Stimulated activated CD8-positive, alpha-beta memory T cell treated with anti-CD3 and anti-CD28 coated beads, Interleukin-2, amount 100 ng/mL, for 1 hour (primary cell): ENCODE results near the gene TPP1.

Experiments used
- DNase-seq, 2 donors: peaks; one replicate each; pipeline ENCODE4 v3.0.0-alpha.2; 2020; ENCODE audit warnings: low read depth in 2 of 2

The TPP1 gene

GRCh38 chr11:6619004-6619745, at the start of gene TPP1:
TSS of gene TPP1 (minus strand) at chr11:6619422. CDS start at chr11:6619400, 22 bp downstream.
- DNase-seq, result peak; percentile 77 to 79

GRCh38 chr11:6667733-6668374, 48.6 kb upstream of the TPP1 start:
- DNase-seq, result no peak

DNA sequence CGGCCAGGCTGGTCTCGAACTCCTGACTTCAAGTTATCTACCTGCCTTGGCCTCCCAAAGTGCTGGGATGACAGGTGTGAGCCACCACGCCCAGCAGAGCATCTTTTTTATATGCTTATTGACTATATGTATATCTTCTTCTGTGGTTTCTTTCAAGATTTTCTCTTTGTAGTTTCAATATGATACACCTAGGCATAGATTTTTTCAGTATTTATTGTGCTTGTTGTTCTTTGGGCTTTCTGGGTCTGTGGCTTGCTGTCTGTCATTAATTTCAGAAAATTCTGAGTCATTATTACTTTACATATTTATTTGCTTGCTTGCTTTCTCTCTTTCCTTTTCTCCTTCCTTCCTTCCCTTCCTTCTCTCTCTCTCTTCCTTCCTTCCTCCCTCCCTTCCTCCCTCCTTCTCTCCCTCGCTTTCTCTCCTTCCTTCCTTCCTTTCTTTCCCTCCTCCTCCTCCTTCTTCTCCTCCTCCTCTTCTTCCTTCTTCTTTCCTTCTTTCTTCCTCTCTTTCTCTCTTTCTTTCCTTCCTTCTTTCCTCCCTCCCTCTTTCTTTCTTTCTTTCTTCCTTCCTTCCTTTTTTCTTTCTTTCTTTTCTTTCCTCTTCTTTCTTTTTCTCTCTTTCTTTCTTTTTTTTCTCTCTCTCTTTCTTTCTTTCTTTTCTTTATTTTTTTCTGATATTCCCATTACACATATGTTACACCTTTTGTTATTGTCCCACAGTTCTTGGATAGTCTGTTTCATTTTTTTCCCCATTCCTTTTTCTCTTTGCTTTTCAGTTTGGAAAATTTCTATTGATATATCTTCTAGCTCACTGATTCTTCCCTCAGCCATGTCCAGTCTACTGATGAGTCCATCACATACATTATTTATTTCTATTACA, 47.3 kb upstream of the TPP1 start:
- no peak for DNase-seq

DNA sequence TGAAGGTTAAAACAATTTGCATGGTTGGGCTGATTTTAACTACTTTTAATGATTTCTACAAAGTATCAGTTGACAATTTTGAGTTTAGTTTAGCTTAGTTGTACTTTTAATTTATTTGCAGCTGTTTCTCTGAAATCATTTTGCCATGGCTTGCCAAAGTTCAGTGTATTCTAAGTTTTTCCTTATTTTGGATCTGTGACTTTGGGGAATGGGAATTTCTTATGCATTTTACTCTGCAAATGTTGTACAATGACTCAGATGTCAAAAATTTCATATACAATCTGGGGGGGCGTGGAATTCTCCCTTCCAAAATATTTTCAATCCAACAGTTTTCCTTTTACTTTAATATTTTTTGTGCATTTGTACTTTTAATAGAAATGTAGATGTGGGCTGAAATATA, 45.3 kb upstream of the TPP1 start:
- no peak for DNase-seq

DNA sequence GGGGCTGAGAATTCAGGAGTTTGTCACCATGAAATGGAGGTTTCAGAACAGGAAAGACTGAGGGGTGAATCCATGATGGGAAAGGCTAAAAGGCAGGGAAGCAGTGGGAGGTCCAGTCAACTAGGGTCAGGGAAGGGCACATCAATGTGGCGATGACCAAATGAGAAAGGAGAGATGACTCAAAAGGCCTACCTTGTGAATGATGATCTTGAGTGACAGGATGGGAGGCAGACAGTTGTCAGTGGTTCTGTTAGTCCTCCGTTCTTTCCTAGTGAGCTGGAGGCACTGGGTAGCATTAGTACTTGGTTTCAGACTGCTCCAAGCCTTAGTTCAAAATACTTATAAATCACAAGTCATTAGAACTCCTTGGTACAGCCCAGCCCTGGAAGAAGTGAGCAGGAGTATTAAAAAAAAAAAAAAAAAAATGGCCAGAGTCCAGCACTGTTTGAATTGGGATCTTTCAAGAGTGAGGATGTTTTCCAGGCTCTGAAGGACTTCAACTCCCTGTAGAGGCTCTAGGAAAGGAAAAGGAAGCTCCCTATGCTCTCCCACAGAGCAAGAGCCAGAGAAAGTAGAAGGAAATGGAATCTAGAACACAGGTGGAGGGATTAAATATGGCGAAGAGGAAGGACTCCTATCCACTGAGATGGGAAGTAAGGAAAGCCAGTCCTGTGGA, 44.7 kb upstream of the TPP1 start:
- no peak for DNase-seq

GRCh38 chr11:6660712-6661111, 41.5 kb upstream of the TPP1 start:
- DNase-seq, result no peak

DNA sequence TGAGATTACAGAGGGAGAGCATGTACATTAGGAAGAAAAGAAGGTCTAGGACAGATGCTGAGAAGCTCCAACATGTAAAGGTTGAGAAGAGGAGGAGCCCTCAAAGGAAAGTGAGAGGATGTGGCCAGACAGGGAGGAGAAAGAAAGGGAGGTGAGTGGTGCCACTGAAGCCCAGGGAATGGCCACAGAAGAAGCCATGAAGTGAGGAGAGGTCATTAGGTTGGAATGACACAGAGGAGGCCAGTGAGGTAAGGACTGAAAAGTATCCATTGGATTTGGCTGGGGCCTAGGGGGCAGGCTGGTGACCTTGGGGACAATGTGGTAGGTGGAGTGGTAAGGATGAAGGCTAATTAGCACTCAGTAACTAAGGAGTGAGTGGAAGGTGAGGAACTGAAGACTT, 39.4 kb upstream of the TPP1 start:
- DNase-seq, result no peak

DNA sequence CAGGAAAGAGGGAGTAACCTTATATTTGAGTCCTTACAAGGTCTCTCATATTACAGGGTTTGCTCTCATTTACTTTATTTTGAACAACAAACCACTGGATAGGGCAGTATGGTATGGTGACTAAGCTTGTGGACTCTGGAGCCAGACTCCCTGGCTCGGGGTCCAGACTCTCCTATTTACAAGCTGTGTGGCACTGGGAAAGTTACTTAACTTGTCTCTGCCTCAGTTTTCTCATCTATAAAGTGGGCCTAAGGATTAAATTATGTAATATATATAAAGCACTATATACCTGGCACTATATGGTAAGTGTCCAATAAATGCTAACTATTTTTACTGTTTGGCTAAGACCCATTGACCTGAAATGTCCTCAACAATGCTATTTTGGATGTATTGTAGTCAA, 38.1 kb upstream of the TPP1 start:
- no peak for DNase-seq

GRCh38 chr11:6656936-6657335, 37.7 kb upstream of the TPP1 start:
- DNase-seq, result no peak

DNA sequence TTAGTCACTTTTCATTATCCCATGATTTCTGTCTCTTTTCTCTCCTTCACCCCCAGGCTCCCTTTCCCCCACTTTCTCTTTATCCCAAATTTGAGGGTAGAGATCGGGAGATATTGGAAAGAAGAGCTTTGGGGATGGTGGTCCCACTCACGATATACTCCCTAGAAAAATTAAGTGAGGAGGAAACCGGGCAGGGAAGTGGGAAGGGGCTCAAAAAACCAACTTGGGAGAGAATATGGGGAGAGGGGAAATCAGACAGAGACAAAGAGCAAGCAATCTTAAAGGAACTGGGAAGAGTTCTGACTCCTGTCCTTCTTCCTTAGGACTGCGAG, 37.3 kb upstream of the TPP1 start:
- no peak for DNase-seq

DNA sequence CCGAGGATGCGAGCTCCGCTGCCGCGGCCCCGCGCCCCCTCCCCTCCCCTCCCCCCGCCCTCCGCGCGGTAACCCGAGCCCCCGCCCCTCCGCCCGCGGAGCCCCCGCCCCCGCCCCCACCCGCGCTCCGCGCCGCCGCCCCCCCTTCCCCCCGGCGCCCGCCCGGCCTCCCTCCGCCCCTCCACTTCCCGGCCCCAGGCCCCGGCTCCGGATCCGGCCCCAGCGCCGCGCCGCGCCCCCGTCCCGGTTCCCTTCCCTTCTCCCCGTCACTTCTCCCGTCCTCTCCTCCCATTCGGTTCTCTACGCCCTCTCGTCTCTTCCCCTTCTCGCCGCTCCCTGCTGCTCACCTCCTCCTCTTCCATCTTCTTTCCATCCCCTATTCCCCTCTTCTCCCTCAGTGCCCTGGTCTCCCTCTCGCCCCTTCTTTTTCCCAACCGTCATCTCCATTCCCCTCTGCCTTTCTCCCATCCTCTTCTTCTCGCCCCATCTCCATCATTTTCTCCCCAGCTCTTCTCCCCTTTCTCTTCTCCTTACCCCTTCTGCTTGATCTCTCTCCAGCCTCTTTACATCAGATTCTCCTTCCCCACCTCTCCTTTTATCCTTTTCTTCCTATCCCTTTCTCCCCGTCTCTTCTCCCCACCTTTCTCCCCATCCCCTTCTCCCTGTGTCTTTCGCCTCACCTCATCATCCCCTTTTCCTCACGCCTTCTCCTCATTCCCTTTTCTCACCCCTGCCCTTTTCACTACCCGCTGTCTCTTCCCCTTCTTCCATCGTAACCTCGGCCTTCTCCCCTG, 36.8 kb upstream of the TPP1 start, which contains the start of gene DCHS1:
Gene DCHS1, minus strand, starts transcription at position 20 of the 794 bp plus-strand sequence. CDS start 14,196 bp downstream, outside the sequence.
- no peak for DNase-seq

DNA sequence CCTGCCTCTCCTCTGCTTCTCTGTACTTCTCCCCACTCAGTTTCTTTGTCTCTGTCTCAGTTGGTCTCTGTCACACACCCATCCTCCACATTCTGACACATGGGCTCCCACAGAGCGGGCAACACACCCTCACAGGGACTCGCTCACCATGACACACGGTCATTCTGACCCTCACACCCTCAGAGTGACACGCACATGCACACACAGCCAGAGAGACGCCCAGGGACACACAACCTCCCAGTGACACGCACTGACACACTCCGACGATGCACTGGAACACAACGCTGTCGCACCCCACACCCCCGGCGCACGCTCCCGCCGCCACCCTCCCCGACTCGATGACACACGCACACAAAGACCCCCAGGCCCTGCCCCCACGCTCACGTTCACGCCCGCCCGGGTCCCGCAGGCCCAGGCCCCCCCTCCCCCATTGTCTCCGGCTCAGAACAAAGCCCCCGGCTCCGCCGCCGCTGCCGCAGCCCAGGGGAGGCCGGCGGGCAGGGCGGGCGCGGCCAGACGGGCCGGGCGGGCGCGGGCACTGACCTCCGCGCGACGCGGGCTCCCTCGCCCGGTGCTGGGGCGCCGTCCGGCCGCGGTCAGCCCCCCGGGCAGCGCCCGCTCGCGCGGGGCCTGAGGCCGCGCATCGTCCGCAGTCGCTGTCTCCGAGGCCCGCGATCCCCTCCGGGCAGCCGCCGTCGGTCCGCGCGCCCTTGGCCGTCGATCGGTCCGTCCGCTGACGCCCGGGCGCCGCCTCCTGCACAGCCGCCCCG, 36.0 kb upstream of the TPP1 start:
- DNase-seq, result no peak

DNA sequence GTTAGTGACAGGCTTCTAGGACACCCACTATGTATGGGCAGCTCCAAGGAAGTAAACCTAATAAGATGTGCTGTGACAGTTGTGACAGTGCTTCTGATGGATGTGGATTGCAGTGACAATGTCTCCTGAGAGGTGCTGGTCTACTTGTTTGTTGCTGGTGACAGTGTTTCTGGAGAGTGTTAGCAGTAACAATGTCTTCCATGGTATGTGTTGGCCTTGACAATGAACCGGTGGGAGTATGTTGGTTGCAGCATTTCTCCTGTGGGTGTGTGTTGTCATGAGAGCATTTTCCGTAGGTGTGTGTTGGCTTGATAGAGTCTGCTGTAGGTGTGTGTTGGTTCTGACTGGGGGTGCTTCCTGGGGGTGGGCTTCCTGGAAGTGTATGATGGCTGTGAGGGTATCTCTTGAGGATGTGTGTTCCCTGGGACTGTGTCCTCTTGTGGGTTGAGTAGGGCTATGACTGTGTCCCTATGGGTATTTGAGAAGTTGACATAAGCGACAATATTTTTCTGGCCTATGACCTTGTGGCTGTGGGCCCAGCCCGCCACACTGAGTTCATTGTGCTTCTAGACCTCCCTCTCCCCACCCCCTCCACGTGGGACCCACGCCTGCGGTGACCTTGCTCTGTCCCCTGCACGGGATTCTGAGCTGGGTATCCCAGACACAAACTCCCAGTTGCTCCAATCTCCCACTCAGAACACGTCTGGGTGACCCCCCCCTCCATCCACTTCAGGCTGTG, 35.2 kb upstream of the TPP1 start:
- no peak for DNase-seq

DNA sequence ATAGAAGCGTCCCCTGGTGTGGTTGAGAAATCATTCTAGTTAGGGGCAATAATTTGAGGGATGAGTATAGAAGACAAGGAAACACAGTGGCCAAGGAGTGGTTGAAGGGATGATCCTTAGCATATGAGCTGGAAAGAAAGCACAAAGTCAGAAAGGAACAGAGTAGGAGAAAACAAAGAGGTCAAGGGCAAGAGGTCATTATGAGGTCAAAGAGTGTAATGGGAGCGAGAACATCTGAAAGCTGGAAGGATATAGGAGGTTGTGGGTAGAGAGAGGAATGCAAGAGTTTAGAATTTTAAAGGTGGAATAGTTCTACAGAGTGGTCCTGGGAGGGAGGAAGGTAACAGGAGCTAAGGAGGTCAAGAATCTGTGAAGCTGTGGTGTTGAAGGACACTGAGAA, 34.4 kb upstream of the TPP1 start:
- DNase-seq, result no peak

- no peak for DNase-seq
Observed at GRCh38 chr11:6653097-6653496, 33.9 kb upstream of the TPP1 start.

- DNase-seq, result no peak
Observed at GRCh38 chr11:6652182-6652581, 33.0 kb upstream of the TPP1 start.

GRCh38 chr11:6650980-6651379, 31.8 kb upstream of the TPP1 start:
- no peak for DNase-seq

GRCh38 chr11:6650104-6650503, 30.9 kb upstream of the TPP1 start:
- no peak for DNase-seq

DNA sequence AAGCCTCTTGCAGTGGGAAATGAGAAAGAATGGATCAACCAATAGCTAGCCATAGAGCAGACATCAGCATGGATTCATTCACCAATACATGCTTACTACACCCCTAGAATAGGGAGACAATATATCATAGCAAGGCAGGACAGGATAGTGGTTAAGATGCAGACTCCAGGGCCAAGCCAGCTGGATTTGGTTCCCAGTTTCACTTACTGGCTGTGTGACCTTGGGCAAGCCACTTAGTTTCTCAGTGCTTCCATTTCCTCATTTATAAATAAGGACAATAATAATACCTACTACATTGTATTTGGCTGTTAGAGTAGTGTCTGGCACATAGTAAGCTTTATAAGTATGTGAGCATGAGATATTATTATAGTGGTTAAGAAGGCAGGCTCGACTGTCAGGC, 29.3 kb upstream of the TPP1 start:
- no peak for DNase-seq

GRCh38 chr11:6647836-6648235, 28.6 kb upstream of the TPP1 start:
- no peak for DNase-seq
